ENCODE measurements around the gene LMBR1L. TPM values are rescaled to one million over a fixed set of nuclear protein-coding genes. Genes with fewer than 3 reads are reported as not detected.
A peak's percentile ranks its signal among the peaks of the same experiment; 100 is the strongest.

LMBR1L gene
- total and polyA plus RNA-seq, 2 of the 13 experiments (the other 11 are each of a cell fraction or from before 2014, with no cell fraction given): 12.2 to 65.9 TPM

DNA sequence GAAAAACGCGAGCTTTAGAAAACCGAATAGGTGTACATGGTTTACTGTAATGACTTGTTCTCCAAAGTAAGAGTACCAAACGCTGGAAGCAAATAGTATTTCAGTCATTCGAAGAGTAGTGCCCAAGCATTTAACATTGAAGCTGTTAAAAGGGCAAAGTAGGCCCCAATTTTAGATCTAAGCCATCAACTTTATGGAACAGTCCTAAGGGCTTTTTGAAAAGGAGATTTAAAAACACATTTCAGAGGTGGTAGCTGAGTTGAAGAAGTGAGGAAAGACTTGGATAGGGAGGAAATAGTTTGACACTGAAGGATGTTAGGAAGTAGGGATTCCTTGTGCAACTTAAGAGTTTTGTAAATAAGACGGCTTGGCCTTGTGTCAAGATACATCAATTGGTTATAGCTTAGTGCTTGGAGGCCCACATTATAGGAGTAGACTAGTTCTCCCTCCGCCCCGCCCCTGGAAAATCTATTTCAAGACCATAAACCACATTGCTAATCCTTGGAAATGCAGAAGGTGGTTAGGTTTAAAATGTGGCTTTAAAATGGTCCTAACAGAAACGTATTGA, 21.3 kb upstream of the LMBR1L start (continued):
- 0 out of 2 replicates have a peak, but pooled peaks have one; percentile 9 for TF ChIP-seq ZBTB8A (CRISPR knock-in tag; IDR thresholded peaks at IDR 0.05; ENCODE audit: borderline replicate concordance, low read depth)
- TF ChIP-seq, protein P1, sequence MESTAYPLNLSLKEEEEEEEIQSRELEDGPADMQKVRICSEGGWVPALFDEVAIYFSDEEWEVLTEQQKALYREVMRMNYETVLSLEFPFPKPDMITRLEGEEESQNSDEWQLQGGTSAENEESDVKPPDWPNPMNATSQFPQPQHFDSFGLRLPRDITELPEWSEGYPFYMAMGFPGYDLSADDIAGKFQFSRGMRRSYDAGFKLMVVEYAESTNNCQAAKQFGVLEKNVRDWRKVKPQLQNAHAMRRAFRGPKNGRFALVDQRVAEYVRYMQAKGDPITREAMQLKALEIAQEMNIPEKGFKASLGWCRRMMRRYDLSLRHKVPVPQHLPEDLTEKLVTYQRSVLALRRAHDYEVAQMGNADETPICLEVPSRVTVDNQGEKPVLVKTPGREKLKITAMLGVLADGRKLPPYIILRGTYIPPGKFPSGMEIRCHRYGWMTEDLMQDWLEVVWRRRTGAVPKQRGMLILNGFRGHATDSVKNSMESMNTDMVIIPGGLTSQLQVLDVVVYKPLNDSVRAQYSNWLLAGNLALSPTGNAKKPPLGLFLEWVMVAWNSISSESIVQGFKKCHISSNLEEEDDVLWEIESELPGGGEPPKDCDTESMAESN (CRISPR knock-in tag; conservative IDR thresholded peaks at IDR 0.05): 0 out of 2 replicates have a peak, but pooled peaks have one; percentile 9

DNA sequence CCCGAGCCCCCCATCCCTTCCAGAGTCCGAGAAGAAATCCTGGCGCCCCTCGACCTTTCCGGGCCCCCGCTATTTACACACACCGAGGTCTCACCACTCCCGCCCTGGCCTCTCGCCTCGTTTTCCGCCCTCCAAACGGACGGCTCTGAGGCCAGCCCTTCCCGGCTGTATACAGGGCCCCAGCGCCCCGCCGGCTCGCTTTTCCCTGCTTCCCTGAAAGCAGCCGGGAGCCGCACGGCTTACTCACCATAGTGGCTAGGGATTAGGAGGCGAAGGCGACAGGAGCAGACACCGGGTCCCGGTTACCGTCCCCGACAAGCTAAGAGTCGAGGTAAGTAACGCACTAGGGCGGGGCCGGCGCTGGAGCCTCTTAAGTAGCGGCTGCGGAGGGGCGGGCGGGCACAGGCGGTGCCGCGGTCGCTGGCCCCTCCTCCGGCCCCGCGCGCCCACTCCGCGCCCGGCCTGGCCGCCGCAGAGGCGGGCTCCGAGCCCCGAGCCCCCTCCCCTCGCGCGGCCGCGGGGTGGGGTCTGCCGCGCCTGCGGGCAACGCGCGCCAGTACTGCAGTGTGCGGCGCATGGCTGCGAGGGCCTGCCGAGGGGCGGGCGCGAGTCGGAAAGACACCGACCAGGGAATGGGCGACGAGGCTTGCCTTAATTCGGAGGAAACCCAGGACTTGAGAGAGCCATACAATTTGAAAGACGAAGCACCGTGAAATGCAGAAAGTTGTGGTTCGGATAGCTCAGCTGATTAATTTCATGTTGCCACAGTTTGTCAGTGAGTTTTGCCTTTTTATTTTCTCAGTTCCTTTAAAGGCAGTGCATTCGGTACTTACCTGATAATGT, 20.6 kb upstream of the LMBR1L start, which contains the start of gene TUBA1B:
Gene TUBA1B, minus strand, starts transcription at position 345 of the 843 bp plus-strand sequence. Its CDS starts 95 bp downstream, at position 250.
- Histone ChIP-seq H3K27me3 (ENCODE audit: control insufficient read depth in 1 of 2, insufficient read depth in 2 of 2, low read length in 2 of 2) (no peaks in the 10 kb centered on the region), H3K4me3 (replicated peaks in 1 of 3; ENCODE audit: insufficient read depth in 1 of 3, low read depth in 2 of 3, low read length in 3 of 3) (peak within 1 kb of the TSS; percentile 72 to 94 (median 82)), H3K4me1 (ENCODE audit: insufficient read depth, low read length) (peaks cover 45% of the 10 kb centered on the region), H3K36me3 (replicated peaks in 1 of 2; ENCODE audit: control insufficient read depth in 1 of 2, insufficient read depth in 2 of 2, low read length in 2 of 2) (peaks cover 7 to 23% of the 10 kb centered on the region in 2 experiments), H3K4me2 (ENCODE audit: low read depth, low read length) (peak within 1 kb of the TSS; percentile 91), H2AFZ (ENCODE audit: low read length) (peak within 1 kb of the TSS; percentile 81), H4K20me1 (ENCODE audit: insufficient read depth, low read length) (peaks cover 17% of the 10 kb centered on the region), H3K9me3 (ENCODE audit: low read length) (no peaks in the 10 kb centered on the region), H3K9ac (ENCODE audit: insufficient read depth, low read depth, low read length) (peak within 1 kb of the TSS; percentile 94), H3K27ac (ENCODE audit: extremely low read length, insufficient read depth, low read length) (peak within 1 kb of the TSS; percentile 96), H3K79me2 (ENCODE audit: insufficient read depth, low read length) (peaks cover 19% of the 10 kb centered on the region)
- peak; percentile 87 for ATAC-seq
- DNase-seq (ENCODE audit: low spot score): peak; percentile 65
- ChIA-PET CTCF (ENCODE audit: low intra/inter-chr PET ratio, low total read pairs) (interaction anchor here (2.0 kb wide), 1 partner anchor 43 kb away, joined by 8 read pairs; no protein-coding TSS in a partner anchor), POLR2A (interaction anchor here (0.5 to 4.0 kb wide), 35 partner anchors 8 to 979 kb away, joined by 3 to 57 read pairs (median 3); partner anchors contain the start of genes DDX23, LMBR1L, RHEBL1 and RND1)
- FAIRE-seq: no peak
- intact Hi-C loops (cut with micrococcal nuclease; ENCODE audit: unreplicated experiment) (loop anchor here (1.0 to 5.0 kb wide), 2 partner anchors 104 to 114 kb away; partner anchors contain the start of gene PRKAG1), in situ Hi-C loops (cut with HindIII; ENCODE audit: extremely low pct_ligation_motif_present, low pct_unique_long_range_greater_than_20kb) (no loop called here)
- WGBS (ENCODE audit: low lambda C conversion rate): 1% methylated on average over 28 of the region's 79 CpGs
- no TSS peak for BruUV-seq (replicated peaks)
- TF ChIP-seq, protein P2, sequence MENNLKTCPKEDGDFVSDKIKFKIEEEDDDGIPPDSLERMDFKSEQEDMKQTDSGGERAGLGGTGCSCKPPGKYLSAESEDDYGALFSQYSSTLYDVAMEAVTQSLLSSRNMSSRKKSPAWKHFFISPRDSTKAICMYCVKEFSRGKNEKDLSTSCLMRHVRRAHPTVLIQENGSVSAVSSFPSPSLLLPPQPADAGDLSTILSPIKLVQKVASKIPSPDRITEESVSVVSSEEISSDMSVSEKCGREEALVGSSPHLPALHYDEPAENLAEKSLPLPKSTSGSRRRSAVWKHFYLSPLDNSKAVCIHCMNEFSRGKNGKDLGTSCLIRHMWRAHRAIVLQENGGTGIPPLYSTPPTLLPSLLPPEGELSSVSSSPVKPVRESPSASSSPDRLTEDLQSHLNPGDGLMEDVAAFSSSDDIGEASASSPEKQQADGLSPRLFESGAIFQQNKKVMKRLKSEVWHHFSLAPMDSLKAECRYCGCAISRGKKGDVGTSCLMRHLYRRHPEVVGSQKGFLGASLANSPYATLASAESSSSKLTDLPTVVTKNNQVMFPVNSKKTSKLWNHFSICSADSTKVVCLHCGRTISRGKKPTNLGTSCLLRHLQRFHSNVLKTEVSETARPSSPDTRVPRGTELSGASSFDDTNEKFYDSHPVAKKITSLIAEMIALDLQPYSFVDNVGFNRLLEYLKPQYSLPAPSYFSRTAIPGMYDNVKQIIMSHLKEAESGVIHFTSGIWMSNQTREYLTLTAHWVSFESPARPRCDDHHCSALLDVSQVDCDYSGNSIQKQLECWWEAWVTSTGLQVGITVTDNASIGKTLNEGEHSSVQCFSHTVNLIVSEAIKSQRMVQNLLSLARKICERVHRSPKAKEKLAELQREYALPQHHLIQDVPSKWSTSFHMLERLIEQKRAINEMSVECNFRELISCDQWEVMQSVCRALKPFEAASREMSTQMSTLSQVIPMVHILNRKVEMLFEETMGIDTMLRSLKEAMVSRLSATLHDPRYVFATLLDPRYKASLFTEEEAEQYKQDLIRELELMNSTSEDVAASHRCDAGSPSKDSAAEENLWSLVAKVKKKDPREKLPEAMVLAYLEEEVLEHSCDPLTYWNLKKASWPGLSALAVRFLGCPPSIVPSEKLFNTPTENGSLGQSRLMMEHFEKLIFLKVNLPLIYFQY (CRISPR knock-in tag; IDR thresholded peaks at IDR 0.05; ENCODE audit: borderline replicate concordance): no peak
- TF ChIP-seq ZNF616 (CRISPR knock-in tag; IDR thresholded peaks at IDR 0.05; ENCODE audit: low read depth) (peak; percentile 94), IKZF1 (IDR thresholded peaks at IDR 0.05) (no peak), ATRX (CRISPR knock-in tag; IDR thresholded peaks at IDR 0.05; ENCODE audit: borderline replicate concordance) (no peak), ZNF337 (CRISPR knock-in tag; IDR thresholded peaks at IDR 0.05; ENCODE audit: borderline replicate concordance, low read depth) (no peak), ZNF143 (CRISPR knock-in tag; IDR thresholded peaks at IDR 0.05) (peak; percentile 46; the same call in 1 of the 2 replicates), ZNF720 (CRISPR knock-in tag; IDR thresholded peaks at IDR 0.05) (no peak)
- TF ChIP-seq, protein P3, sequence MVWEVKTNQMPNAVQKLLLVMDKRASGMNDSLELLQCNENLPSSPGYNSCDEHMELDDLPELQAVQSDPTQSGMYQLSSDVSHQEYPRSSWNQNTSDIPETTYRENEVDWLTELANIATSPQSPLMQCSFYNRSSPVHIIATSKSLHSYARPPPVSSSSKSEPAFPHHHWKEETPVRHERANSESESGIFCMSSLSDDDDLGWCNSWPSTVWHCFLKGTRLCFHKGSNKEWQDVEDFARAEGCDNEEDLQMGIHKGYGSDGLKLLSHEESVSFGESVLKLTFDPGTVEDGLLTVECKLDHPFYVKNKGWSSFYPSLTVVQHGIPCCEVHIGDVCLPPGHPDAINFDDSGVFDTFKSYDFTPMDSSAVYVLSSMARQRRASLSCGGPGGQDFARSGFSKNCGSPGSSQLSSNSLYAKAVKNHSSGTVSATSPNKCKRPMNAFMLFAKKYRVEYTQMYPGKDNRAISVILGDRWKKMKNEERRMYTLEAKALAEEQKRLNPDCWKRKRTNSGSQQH (CRISPR knock-in tag; IDR thresholded peaks at IDR 0.05; ENCODE audit: low read depth): peak; percentile 55; the same call in 1 of the 2 replicates
- TF ChIP-seq, protein P4, sequence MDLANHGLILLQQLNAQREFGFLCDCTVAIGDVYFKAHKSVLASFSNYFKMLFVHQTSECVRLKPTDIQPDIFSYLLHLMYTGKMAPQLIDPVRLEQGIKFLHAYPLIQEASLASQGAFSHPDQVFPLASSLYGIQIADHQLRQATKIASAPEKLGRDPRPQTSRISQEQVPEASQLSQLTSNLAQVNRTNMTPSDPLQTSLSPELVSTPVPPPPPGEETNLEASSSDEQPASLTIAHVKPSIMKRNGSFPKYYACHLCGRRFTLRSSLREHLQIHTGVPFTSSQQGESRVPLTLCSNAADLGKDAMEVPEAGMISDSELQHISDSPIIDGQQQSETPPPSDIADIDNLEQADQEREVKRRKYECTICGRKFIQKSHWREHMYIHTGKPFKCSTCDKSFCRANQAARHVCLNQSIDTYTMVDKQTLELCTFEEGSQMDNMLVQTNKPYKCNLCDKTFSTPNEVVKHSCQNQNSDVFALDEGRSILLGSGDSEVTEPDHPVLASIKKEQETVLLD (CRISPR knock-in tag; IDR thresholded peaks at IDR 0.05; ENCODE audit: low read depth): no peak
